PC-9 (cell line): ENCODE results near the gene NYNRIN. TPM values are rescaled to one million over a fixed set of nuclear protein-coding genes. Genes with fewer than 3 reads are reported as not detected.
"Not testable (repeated sequence)": the region's sequence is repeated elsewhere in the genome, so short reads cannot be mapped to it uniquely, and the experiment has no call there.

ENCODE experiments used
- BruUV-seq: library from RNA; stranded (reverse); fragments of 400-500 nt; replicated peaks from 2 replicates; lab custom pipeline; 2021; lab: Mats Ljungman, UMichigan
- CTCF ChIA-PET: fragments of 300-600 bp; sonication (Branson Sonifier 250); formaldehyde crosslinking; loops from one replicate; lab custom pipeline; 2022; ENCODE audit warnings: antibody characterized with exemption; lab: Charles Lee
- POLR2A ChIA-PET: fragments of 300-600 bp; sonication (Branson Sonifier 250); formaldehyde crosslinking; loops from one replicate; lab custom pipeline; 2022; ENCODE audit warnings: antibody characterized with exemption; ENCODE audit not compliant: unreplicated experiment; lab: Charles Lee
- DNase-seq, 2 experiments: peaks; one replicate each; pipeline versions ENCODE4 v3.0.0 to v3.0.0-alpha.2; 2015 to 2022; ENCODE audit warnings: mixed read lengths in 1 of 2
- H2AFZ ChIP-seq: fragments of 200-600 bp; sonication (generic); 2 replicates; pipeline ENCODE4 v1.8.1; 2017; ENCODE audit warnings: antibody characterized with exemption
- H3F3A ChIP-seq: fragments of 200-600 bp; sonication (generic); 2 replicates; pipeline ENCODE4 v1.8.1; 2017; ENCODE audit warnings: antibody characterized with exemption, mild to moderate bottlenecking, low read depth; ENCODE audit not compliant: insufficient read depth
- H3K27ac ChIP-seq: fragments of 200-600 bp; sonication (generic); 2 replicates; pipeline ENCODE4 v1.6.1; 2016; ENCODE audit warnings: mixed run types
- H3K27me3 ChIP-seq: fragments of 200-600 bp; sonication (generic); 2 replicates; pipeline ENCODE4 v1.6.1; 2016; ENCODE audit warnings: low read depth, mixed run types; ENCODE audit not compliant: insufficient read depth
- H3K36me3 ChIP-seq: fragments of 200-600 bp; sonication (generic); 2 replicates; pipeline ENCODE4 v1.6.1; 2016; ENCODE audit warnings: low read depth, mixed run types
- H3K4me1 ChIP-seq: fragments of 200-600 bp; sonication (generic); replicated peaks from 2 replicates; pipeline ENCODE4 v1.6.1; 2016; ENCODE audit warnings: mixed run types; ENCODE audit not compliant: insufficient read depth
- H3K4me2 ChIP-seq: fragments of 200-600 bp; sonication (generic); 2 replicates; pipeline ENCODE4 v1.6.1; 2017; ENCODE audit warnings: mixed run types
- H3K4me3 ChIP-seq: fragments of 200-600 bp; sonication (generic); 2 replicates; pipeline ENCODE4 v1.6.1; 2016; ENCODE audit warnings: mixed run types
- H3K79me2 ChIP-seq: fragments of 200-600 bp; sonication (generic); 2 replicates; pipeline ENCODE4 v1.6.1; 2017; ENCODE audit warnings: low read depth, mixed run types
- H3K9me2 ChIP-seq: fragments of 200-600 bp; sonication (generic); 2 replicates; pipeline ENCODE4 v1.8.1; 2017; ENCODE audit warnings: mild to moderate bottlenecking; ENCODE audit not compliant: insufficient read depth
- H3K9me3 ChIP-seq: fragments of 200-600 bp; sonication (generic); 2 replicates; pipeline ENCODE4 v1.8.1; 2016; ENCODE audit warnings: low read depth; ENCODE audit not compliant: insufficient read depth
- H4K20me1 ChIP-seq: fragments of 200-600 bp; sonication (generic); 2 replicates; pipeline ENCODE4 v1.8.1; 2017; ENCODE audit not compliant: insufficient read depth
- CTCF ChIP-seq: fragments of 200-600 bp; sonication (generic); conservative IDR thresholded peaks from 2 replicates; pipeline ENCODE4 v1.6.1; 2017; ENCODE audit warnings: mixed run types, antibody characterized with exemption, mild to moderate bottlenecking, moderate library complexity
- EZH2 ChIP-seq: fragments of 200-600 bp; sonication (generic); IDR thresholded peaks from 2 replicates; pipeline ENCODE4 v1.8.0; 2017; ENCODE audit warnings: antibody characterized with exemption, low read depth
- intact Hi-C: fragments of 100-400 bp; cut with micrococcal nuclease; formaldehyde crosslinking; loops from one replicate; pipeline ENCODE4 v1.10.0; 2022; ENCODE audit not compliant: unreplicated experiment
- total RNA-seq: library from RNA; stranded (reverse); gene quantifications from 2 replicates; pipeline ENCODE4 v1.2.3, GENCODE V29; 2021

Gene NYNRIN
- total RNA-seq, 1 experiment from 2014 or later = 17.7 TPM

DNA sequence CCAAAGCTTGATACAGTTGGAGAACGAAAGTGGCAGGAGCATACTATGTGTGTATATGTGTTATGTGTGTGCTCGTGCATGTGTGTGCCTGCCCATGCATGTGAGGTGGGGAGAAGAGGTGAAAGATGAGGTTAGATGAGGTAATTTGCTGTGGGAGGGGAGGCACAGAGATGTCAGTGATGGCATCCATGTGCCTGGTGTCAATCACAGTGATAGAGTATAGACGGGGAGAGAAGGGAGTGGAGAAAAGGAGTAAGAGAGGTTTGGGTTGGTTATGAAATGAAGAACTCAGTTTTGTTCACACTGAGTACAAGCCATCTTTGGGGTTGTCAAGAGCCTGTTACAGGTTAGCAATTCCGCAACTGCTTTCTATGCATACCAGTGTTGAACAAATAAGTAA lies 14.6 kb upstream of the NYNRIN start:
- H4K20me1 ChIP-seq = no peaks in the 10 kb centered on the region

DNA sequence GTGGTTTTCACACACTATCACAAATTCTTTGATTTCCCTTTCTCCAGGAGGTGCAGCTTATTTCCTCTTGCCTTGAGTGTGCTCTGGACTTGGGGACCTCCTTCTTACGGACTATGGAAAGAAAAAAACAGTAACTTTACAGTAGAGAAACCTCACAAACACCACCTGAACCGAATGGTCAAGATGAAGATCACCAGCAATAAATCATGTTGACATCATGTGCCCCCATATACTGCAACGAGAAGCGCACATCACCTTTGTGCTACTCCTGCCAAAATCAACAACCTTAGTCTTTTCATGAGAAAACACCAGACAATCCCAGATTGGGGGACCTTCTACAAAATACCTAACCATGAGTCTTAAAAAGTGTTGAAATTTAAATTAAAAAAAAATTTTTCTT lies 13.3 kb upstream of the NYNRIN start:
- no peak for DNase-seq
- Histone ChIP-seq H4K20me1 (no peaks in the 10 kb centered on the region), H3K9me3 (no peaks in the 10 kb centered on the region), H3K4me3 (no peak overlapping the region), H3K36me3 (no peaks in the 10 kb centered on the region), H3K27me3 (no peaks in the 10 kb centered on the region), H3K27ac (no peak overlapping the region), H3K4me1 (peaks cover under 1% of the 10 kb centered on the region; the same call in 1 of the 2 replicates), H3F3A (no peaks in the 10 kb centered on the region), H2AFZ (no peak overlapping the region), H3K9me2 (no peaks in the 10 kb centered on the region), H3K79me2 (no peaks in the 10 kb centered on the region), H3K4me2 (no peak overlapping the region)
- intact Hi-C loops = no loop called here
- ChIA-PET CTCF (no interaction called here), POLR2A (interaction anchor here (0.6 kb wide), 1 partner anchor 19 kb away, joined by 10 read pairs; no protein-coding TSS in a partner anchor)
- TF ChIP-seq CTCF (no peak), EZH2 (no peak)
- BruUV-seq = no TSS peak

More for the DNA sequence above, 14.6 kb upstream of the NYNRIN start:
- H3K36me3 ChIP-seq = no peaks in the 10 kb centered on the region
- no peak overlapping the region for H3K4me3 ChIP-seq
- no peak for DNase-seq
- intact Hi-C loops = no loop called here
- H3K4me2 ChIP-seq = no peak overlapping the region
- no peaks in the 10 kb centered on the region for H3K4me1 ChIP-seq
- H3F3A ChIP-seq = no peaks in the 10 kb centered on the region
- no peaks in the 10 kb centered on the region for H3K9me2 ChIP-seq
- H3K79me2 ChIP-seq = no peaks in the 10 kb centered on the region
- TF ChIP-seq CTCF (no peak), EZH2 (no peak)
- no peaks in the 10 kb centered on the region for H3K27me3 ChIP-seq
- no peak overlapping the region for H3K27ac ChIP-seq
- BruUV-seq = no TSS peak
- no peak overlapping the region for H2AFZ ChIP-seq
- POLR2A ChIA-PET = no interaction called here
- no peaks in the 10 kb centered on the region for H3K9me3 ChIP-seq
- CTCF ChIA-PET = no interaction called here

DNA sequence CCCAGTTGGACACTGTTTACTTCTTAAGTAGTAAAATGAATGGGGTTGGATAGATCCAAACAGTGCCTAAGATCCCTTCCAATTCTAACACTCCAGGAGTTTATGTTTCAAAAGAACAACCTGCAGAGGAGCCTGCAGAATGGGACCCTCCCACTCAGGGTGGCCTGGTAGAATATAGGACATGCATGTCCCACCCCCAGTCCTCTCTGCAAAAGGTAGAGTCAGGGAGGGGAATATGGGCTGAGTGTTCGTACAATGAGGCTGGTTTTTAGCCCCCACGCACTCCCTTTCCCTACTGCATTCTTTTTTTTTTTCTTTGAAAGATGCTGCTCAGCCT lies 11.8 kb upstream of the NYNRIN start:
- no peak overlapping the region for H3K27ac ChIP-seq
- DNase-seq = no peak
- H3K4me1 ChIP-seq = peaks cover 10% of the 10 kb centered on the region; the same call in 1 of the 2 replicates
- no peak overlapping the region for H3K4me3 ChIP-seq
- H3K27me3 ChIP-seq = no peaks in the 10 kb centered on the region
- TF ChIP-seq CTCF = no peak
- no peak for TF ChIP-seq EZH2
- ChIA-PET CTCF (no interaction called here), POLR2A (no interaction called here)
- H3K4me2 ChIP-seq = no peak overlapping the region
- no peaks in the 10 kb centered on the region for H3K9me2 ChIP-seq
- no peaks in the 10 kb centered on the region for H3K9me3 ChIP-seq
- H4K20me1 ChIP-seq = no peaks in the 10 kb centered on the region
- no peaks in the 10 kb centered on the region for H3K36me3 ChIP-seq
- H2AFZ ChIP-seq = no peak overlapping the region
- peaks cover 7% of the 10 kb centered on the region; the same call in 1 of the 2 replicates for H3F3A ChIP-seq
- H3K79me2 ChIP-seq = 0 out of 2 replicates have a peak, but pooled peaks cover 3% of the 10 kb centered on the region
- intact Hi-C loops = no loop called here
- no TSS peak for BruUV-seq

- H3K4me3 ChIP-seq, H3K9me3 ChIP-seq, intact Hi-C loops, DNase-seq, H3K4me2 ChIP-seq, BruUV-seq, H3K36me3 ChIP-seq, POLR2A ChIA-PET, H3K79me2 ChIP-seq, H3K9me2 ChIP-seq, H3K27me3 ChIP-seq, H2AFZ ChIP-seq, H4K20me1 ChIP-seq, H3K27ac ChIP-seq: not testable (repeated sequence)
- peaks cover 12% of the 10 kb centered on the region for H3F3A ChIP-seq
- peaks cover 13% of the 10 kb centered on the region for H3K4me1 ChIP-seq
- CTCF ChIA-PET = interaction anchor here (1.2 kb wide), 1 partner anchor 21 kb away, joined by 14 read pairs; no protein-coding TSS in a partner anchor
Measured at GRCh38 chr14:24387579-24387978, 11.2 kb upstream of the NYNRIN start.
